Nephron progenitor cell (in vitro differentiated cells): ENCODE data around the gene ELMO1.

Source experiments
- DNase-seq: peaks from one replicate; pipeline ENCODE4 v3.0.0; 2021
- H3K27ac Mint-ChIP-seq: 2 replicates; pipeline ENCODE4 v1.8.0; 2021; ENCODE audit warnings: mild to moderate bottlenecking, moderate library complexity, mixed read lengths
- H3K27me3 Mint-ChIP-seq: 2 replicates; pipeline ENCODE4 v1.8.0; 2021; ENCODE audit warnings: mild to moderate bottlenecking, low read depth, mixed read lengths; ENCODE audit not compliant: poor library complexity
- H3K36me3 Mint-ChIP-seq: 2 replicates; pipeline ENCODE4 v1.8.0; 2021; ENCODE audit warnings: low read depth, mixed read lengths
- H3K4me1 Mint-ChIP-seq: 2 replicates; pipeline ENCODE4 v1.8.0; 2021; ENCODE audit warnings: mixed read lengths
- H3K4me3 Mint-ChIP-seq: 2 replicates; pipeline ENCODE4 v1.8.0; 2021; ENCODE audit warnings: mild to moderate bottlenecking, moderate library complexity, mixed read lengths
- H3K9me3 Mint-ChIP-seq: 2 replicates; pipeline ENCODE4 v1.8.0; 2021; ENCODE audit warnings: mild to moderate bottlenecking, moderate library complexity, mixed read lengths
- TF ChIP-seq, protein P1 (sequence below): fragments of 200-600 bp; sonication (generic); IDR thresholded peaks from 2 replicates; pipeline ENCODE4 v1.5.0; 2021; ENCODE audit warnings: antibody characterized with exemption

Gene ELMO1

DNA sequence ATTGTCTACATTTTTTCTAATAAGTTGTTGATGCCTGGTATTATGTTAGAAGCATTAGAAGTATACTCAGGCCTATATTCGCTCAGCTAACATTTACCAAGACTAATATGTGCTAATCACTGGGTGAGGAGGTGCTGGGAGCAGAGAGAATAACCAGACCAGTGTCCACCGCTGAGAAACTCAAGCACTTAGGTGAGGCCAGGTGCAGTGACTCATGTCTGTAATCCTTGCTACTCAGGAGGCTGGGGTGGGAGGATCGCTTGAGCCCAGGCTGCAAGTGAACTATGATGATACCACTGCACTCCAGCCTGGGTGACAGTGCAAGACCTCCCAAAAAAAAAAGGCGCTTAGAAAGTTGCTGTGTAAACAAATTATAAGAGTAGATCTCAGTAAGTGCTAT is 542.2 kb downstream of the ELMO1 start:
- H3K4me3 Mint-ChIP-seq: no peak overlapping the region
- peak overlapping the region; percentile 91 for H3K27ac Mint-ChIP-seq
- no peaks in the 10 kb centered on the region for H3K9me3 Mint-ChIP-seq
- no peaks in the 10 kb centered on the region for H3K36me3 Mint-ChIP-seq
- no peak for DNase-seq
- H3K27me3 Mint-ChIP-seq: peaks cover 6% of the 10 kb centered on the region
- TF ChIP-seq, protein P1, sequence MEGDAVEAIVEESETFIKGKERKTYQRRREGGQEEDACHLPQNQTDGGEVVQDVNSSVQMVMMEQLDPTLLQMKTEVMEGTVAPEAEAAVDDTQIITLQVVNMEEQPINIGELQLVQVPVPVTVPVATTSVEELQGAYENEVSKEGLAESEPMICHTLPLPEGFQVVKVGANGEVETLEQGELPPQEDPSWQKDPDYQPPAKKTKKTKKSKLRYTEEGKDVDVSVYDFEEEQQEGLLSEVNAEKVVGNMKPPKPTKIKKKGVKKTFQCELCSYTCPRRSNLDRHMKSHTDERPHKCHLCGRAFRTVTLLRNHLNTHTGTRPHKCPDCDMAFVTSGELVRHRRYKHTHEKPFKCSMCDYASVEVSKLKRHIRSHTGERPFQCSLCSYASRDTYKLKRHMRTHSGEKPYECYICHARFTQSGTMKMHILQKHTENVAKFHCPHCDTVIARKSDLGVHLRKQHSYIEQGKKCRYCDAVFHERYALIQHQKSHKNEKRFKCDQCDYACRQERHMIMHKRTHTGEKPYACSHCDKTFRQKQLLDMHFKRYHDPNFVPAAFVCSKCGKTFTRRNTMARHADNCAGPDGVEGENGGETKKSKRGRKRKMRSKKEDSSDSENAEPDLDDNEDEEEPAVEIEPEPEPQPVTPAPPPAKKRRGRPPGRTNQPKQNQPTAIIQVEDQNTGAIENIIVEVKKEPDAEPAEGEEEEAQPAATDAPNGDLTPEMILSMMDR: no peak
- H3K4me1 Mint-ChIP-seq: peaks cover 74% of the 10 kb centered on the region

DNA sequence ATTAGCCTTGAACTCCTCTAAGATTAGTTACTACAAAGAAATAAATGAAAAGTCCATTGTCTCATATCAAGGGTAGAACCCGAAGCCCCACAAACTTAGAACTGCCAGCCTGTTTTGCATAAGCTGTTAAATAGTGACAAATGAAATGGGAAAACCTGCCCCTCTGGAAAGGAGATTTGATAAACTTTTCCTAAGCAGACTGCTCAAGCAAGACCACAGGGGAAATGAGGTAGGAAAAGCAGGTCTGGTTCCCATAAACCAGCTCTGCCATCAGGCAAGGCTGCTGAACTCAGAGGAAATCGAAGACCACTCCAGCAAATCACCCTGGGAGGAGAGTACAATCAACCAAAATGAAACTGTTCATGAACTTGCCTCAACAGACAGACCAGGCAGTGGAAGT is 542.8 kb downstream of the ELMO1 start:
- Mint-ChIP-seq H3K4me1 (peaks cover 72% of the 10 kb centered on the region), H3K27ac (peak overlapping the region; percentile 17), H3K9me3 (no peaks in the 10 kb centered on the region), H3K27me3 (peaks cover 6% of the 10 kb centered on the region), H3K36me3 (no peaks in the 10 kb centered on the region), H3K4me3 (no peak overlapping the region)
- DNase-seq: no peak
- TF ChIP-seq, protein P1: no peak

DNA sequence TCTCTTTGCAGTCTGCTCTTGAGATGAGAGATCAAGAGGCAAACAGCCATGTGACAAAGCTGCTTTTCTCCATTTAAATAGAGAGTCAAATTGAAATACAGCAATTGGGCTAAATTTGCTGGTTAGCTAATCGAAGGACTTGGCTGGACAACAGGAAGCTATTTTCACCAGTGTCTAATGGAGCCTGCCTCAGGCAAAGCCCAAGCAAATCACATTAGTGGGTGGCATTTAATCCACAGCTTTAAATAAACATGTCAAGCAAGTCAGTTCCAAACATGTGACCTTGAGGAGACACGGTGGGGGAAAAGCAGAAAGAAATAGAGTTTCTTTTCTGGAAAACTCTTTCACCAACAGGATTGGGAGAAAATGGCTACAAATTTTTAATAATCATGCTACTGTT is 543.9 kb downstream of the ELMO1 start:
- Mint-ChIP-seq H3K9me3 (no peaks in the 10 kb centered on the region), H3K4me1 (peaks cover 70% of the 10 kb centered on the region), H3K4me3 (no peak overlapping the region), H3K27me3 (peaks cover 6% of the 10 kb centered on the region), H3K36me3 (no peaks in the 10 kb centered on the region), H3K27ac (no peak overlapping the region)
- TF ChIP-seq, protein P1: no peak
- DNase-seq: no peak

DNA sequence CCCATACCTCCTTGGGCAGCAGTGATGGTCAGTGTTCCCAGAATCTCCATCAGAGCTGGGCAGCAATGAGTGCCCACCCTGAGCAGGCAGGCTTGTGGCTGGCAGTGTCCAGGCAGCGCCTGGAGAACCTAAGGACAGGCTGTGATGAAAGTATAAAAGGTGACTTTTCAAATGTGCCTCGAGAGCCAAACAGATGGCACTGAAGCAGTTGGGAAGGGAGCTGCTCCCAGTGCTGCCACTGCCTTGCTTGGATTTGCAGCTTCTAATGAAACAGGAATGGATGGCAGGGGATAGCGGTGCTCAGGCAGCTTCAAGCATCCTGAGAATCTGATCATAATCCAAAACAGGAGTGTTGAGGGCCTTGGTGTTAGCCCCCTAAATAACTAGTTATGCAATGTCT is 544.6 kb downstream of the ELMO1 start:
- H3K27ac Mint-ChIP-seq: no peak overlapping the region
- H3K4me1 Mint-ChIP-seq: peaks cover 70% of the 10 kb centered on the region
- peaks cover 6% of the 10 kb centered on the region for H3K27me3 Mint-ChIP-seq
- no peak overlapping the region for H3K4me3 Mint-ChIP-seq
- H3K9me3 Mint-ChIP-seq: no peaks in the 10 kb centered on the region
- TF ChIP-seq, protein P1: no peak
- DNase-seq: no peak
- no peaks in the 10 kb centered on the region for H3K36me3 Mint-ChIP-seq

DNA sequence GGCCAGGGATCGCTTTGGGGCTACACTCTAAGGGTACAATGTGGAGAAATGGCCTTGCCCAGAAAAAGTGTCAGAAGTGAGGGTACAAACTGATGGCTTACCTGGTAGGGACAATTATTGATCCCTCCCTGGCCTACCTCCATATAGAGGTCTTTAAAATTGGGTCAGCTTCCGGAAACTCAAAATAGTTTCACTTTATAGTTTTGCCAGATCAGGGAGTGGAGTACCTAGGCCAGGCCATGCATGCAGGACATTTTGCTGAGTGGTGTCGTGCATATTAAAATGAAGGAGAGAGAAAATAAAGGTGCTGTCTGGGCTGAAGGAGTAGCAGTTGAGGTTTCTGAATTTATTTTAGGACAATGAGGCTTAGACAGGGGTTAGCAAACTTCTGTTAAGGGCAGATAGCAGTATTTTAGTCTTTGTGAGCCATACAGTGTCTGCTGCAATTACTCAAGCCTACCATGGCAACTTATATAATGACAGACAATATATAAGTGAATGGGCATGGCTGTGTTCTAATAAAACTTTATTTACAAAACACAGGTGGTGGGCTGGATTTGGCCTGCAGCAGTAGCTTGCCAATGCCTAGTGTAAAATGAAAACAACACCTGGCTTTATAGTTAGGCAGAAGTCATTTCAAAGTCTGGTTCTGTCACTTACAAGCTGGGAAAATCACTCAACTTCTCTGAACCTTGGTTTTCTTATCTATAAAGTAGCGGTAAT is 547.5 kb downstream of the ELMO1 start:
- Mint-ChIP-seq H3K27me3 (peaks cover 9% of the 10 kb centered on the region), H3K4me3 (no peak overlapping the region), H3K36me3 (no peaks in the 10 kb centered on the region), H3K9me3 (no peaks in the 10 kb centered on the region), H3K27ac (peak overlapping the region; percentile 78), H3K4me1 (peaks cover 52% of the 10 kb centered on the region)
- DNase-seq: no peak
- TF ChIP-seq, protein P1: no peak

DNA sequence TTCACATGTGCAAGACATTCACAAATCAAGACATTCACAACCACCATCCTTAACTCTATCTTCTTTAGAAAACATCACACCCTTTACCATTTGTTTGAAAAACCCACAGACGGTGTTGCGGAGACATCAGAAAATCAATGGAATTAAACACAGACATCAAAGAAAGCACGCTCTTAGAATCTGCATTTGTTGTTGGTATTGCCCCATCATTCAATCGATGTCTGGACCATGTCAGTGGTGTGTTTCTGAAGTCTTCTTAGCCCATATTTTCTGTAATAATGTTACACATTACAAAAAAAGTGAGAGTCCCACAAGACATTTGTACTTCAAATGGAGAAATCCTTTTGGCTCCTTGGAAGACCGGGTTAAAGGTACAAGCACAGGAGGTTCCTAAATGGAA is 550.5 kb downstream of the ELMO1 start:
- no peak overlapping the region for H3K4me3 Mint-ChIP-seq
- no peak for DNase-seq
- H3K4me1 Mint-ChIP-seq: peaks cover 22% of the 10 kb centered on the region
- H3K36me3 Mint-ChIP-seq: no peaks in the 10 kb centered on the region
- H3K9me3 Mint-ChIP-seq: no peaks in the 10 kb centered on the region
- TF ChIP-seq, protein P1: no peak
- peaks cover 5% of the 10 kb centered on the region for H3K27me3 Mint-ChIP-seq
- H3K27ac Mint-ChIP-seq: no peak overlapping the region
